Panc1 (cell line): ENCODE data around the gene EPB41L4B. TPM values are rescaled to one million over a fixed set of nuclear protein-coding genes. Genes with fewer than 3 reads are reported as not detected.

Experiments
- ATAC-seq: fragments of 200-7000 bp; cut with Tn5 transposase; 2 replicates; pipeline ENCODE4 v1.9.1; 2020; ENCODE audit warnings: mild to moderate bottlenecking, moderate library complexity
- BruUV-seq: library from RNA; stranded (reverse); fragments of 400-500 nt; replicated peaks from 2 replicates; lab custom pipeline; 2021; lab: Mats Ljungman, UMichigan
- CTCF ChIA-PET: fragments of 300-600 bp; sonication (Branson Sonifier 250); formaldehyde crosslinking; loops from one replicate; lab custom pipeline; 2022; ENCODE audit warnings: antibody characterized with exemption; lab: Charles Lee
- POLR2A ChIA-PET: fragments of 300-600 bp; sonication (Branson Sonifier 250); formaldehyde crosslinking; loops from one replicate; lab custom pipeline; 2022; ENCODE audit warnings: antibody characterized with exemption; lab: Charles Lee
- DNase-seq: peaks from one replicate; pipeline ENCODE4 v3.0.0-alpha.2; 2010; ENCODE audit warnings: low read depth, low spot score
- H3K27ac ChIP-seq: 2 replicates; pipeline ENCODE4 v1.5.1; 2011; ENCODE audit warnings: mild to moderate bottlenecking, low read length, inconsistent platforms
- H3K27me3 ChIP-seq: fragments of 200-500 bp; sonication (Bioruptor generic); 2 replicates; pipeline ENCODE4 v1.6.0; 2014; ENCODE audit warnings: low read length, inconsistent platforms; ENCODE audit not compliant: control insufficient read depth, insufficient read depth
- H3K36me3 ChIP-seq: fragments of 200-500 bp; sonication (Bioruptor generic); 2 replicates; pipeline ENCODE4 v1.5.1; 2014; ENCODE audit warnings: inconsistent platforms, mild to moderate bottlenecking, low read length, moderate library complexity; ENCODE audit not compliant: control insufficient read depth, insufficient read depth
- H3K4me1 ChIP-seq: 2 replicates; pipeline ENCODE4 v1.5.1; 2011; ENCODE audit warnings: inconsistent platforms, mild to moderate bottlenecking, low read length, moderate library complexity; ENCODE audit not compliant: control insufficient read depth, insufficient read depth
- H3K4me3 ChIP-seq, 2 experiments: 2 replicates each; pipeline ENCODE4 v1.5.1; 2011 to 2012; ENCODE audit warnings: low read depth in 2 of 2, low read length in 2 of 2, mild to moderate bottlenecking in 2 of 2, inconsistent platforms in 1 of 2, moderate library complexity in 1 of 2
- H3K9me3 ChIP-seq: fragments of 200-500 bp; sonication (Bioruptor generic); 2 replicates; pipeline ENCODE4 v1.5.1; 2014; ENCODE audit warnings: low read depth, mild to moderate bottlenecking, inconsistent platforms, low read length, moderate library complexity; ENCODE audit not compliant: control insufficient read depth, insufficient read depth
- CTCF ChIP-seq: fragments of 450-650 bp; IDR thresholded peaks from 2 replicates; pipeline ENCODE4 v1.5.1; 2017; ENCODE audit warnings: mild to moderate bottlenecking
- POLR2AphosphoS5 ChIP-seq: IDR thresholded peaks from 2 replicates; pipeline ENCODE4 v1.6.1; 2012; ENCODE audit warnings: mild to moderate bottlenecking, low read depth, low read length, moderate library complexity
- REST ChIP-seq, 2 experiments: IDR thresholded peaks; 2 replicates each; pipeline ENCODE4 v1.6.1; 2011 to 2012; ENCODE audit warnings: low read depth in 2 of 2, control low read depth in 1 of 2, low read length in 1 of 2, mild to moderate bottlenecking in 1 of 2, moderate library complexity in 1 of 2; ENCODE audit not compliant: insufficient read depth in 1 of 2
- SIN3A ChIP-seq: IDR thresholded peaks from 2 replicates; pipeline ENCODE4 v1.6.1; 2012; ENCODE audit warnings: low read depth, mild to moderate bottlenecking, low read length, moderate library complexity, borderline replicate concordance; ENCODE audit not compliant: insufficient read depth
- TCF7L2 ChIP-seq: IDR thresholded peaks from 2 replicates; pipeline ENCODE4 v1.6.1; 2011; ENCODE audit warnings: mild to moderate bottlenecking, low read depth, low read length, inconsistent platforms
- in situ Hi-C: cut with HindIII; loops from 2 replicates; pipeline ENCODE4 v1.10.0; 2016; ENCODE audit warnings: low sequenced_read_pairs, low pct_unique_long_range_greater_than_20kb
- intact Hi-C: fragments of 100-400 bp; cut with micrococcal nuclease; formaldehyde crosslinking; loops from one replicate; pipeline ENCODE4 v1.10.0; 2022; ENCODE audit not compliant: unreplicated experiment
- total RNA-seq: library from RNA; stranded (reverse); gene quantifications from one replicate; pipeline ENCODE4 v1.2.1, GENCODE V29; 2021; ENCODE audit not compliant: unreplicated experiment

The EPB41L4B gene
- total RNA-seq, 1 experiment from 2014 or later = 27.8 TPM

GRCh38 chr9:109190151-109190550 lies 130.7 kb downstream of the EPB41L4B start:
- Histone ChIP-seq H3K4me3 (no peak overlapping the region), H3K4me1 (no peaks in the 10 kb centered on the region), H3K36me3 (no peaks in the 10 kb centered on the region), H3K9me3 (no peaks in the 10 kb centered on the region), H3K27me3 (no peaks in the 10 kb centered on the region), H3K27ac (no peak overlapping the region)
- ATAC-seq (no peak), DNase-seq (no peak)
- TF ChIP-seq CTCF (no peak), SIN3A (no peak), REST (IDR thresholded peaks at IDR 0.05; ENCODE audit: insufficient read depth in 1 of 2, low read depth in 2 of 2, low read length in 1 of 2) (no peak), TCF7L2 (no peak), POLR2AphosphoS5 (no peak)
- CTCF ChIA-PET = no interaction called here
- POLR2A ChIA-PET = no interaction called here
- intact Hi-C loops = loop anchor here (5.0 kb wide), 1 partner anchor 132 kb away; the partner anchor contains the start of gene EPB41L4B
- in situ Hi-C loops = no loop called here
- no TSS peak for BruUV-seq

GRCh38 chr9:109186857-109187520 lies 133.9 kb downstream of the EPB41L4B start:
- H3K4me3 ChIP-seq = no peak overlapping the region
- ChIA-PET CTCF (no interaction called here), POLR2A (no interaction called here)
- no peaks in the 10 kb centered on the region for H3K9me3 ChIP-seq
- H3K27ac ChIP-seq = no peak overlapping the region
- no peaks in the 10 kb centered on the region for H3K4me1 ChIP-seq
- no peaks in the 10 kb centered on the region for H3K27me3 ChIP-seq
- no peaks in the 10 kb centered on the region for H3K36me3 ChIP-seq
- in situ Hi-C loops (no loop called here), intact Hi-C loops (loop anchor here (10.0 kb wide), 1 partner anchor 218 kb away; no protein-coding TSS in a partner anchor)
- TF ChIP-seq SIN3A (no peak), POLR2AphosphoS5 (no peak), TCF7L2 (no peak), CTCF (no peak), REST (IDR thresholded peaks at IDR 0.05; ENCODE audit: insufficient read depth in 1 of 2, low read depth in 2 of 2, low read length in 1 of 2) (no peak)
- no TSS peak for BruUV-seq
- DNase-seq (no peak), ATAC-seq (no peak)
